ENCODE results near the gene STRA8. TPM values are rescaled to one million over a fixed set of nuclear protein-coding genes. Genes with fewer than 3 reads are reported as not detected.

Gene STRA8, protein sequence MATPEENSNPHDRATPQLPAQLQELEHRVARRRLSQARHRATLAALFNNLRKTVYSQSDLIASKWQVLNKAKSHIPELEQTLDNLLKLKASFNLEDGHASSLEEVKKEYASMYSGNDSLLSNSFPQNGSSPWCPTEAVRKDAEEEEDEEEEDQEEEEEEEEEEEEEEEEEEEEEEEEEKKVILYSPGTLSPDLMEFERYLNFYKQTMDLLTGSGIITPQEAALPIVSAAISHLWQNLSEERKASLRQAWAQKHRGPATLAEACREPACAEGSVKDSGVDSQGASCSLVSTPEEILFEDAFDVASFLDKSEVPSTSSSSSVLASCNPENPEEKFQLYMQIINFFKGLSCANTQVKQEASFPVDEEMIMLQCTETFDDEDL
- total RNA-seq (not detected), polyA plus RNA-seq (not detected), total RNA-seq (not detected)

DNA sequence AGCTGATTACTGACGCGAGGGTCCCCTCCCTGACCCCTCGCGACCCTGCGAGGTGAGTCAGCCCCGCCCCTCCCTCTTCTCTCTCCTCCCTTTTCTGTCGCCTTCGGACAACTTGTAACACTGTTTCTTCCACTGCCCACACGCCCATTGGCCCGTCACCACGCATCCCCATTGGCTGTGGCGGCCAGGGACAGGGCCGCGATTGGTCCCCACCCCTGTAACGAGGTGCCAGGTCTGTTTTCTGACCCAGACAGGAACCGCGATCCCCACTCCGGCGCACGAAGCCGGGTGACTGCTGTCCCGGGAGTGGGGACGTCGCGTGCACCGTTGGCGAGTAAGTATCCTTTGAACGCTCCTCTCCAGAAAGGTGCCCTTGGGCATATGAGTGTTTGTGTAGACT is at the start of gene STRA8:
TSS of gene STRA8 (plus strand) at position 269 of the 400 bp plus-strand sequence. CDS start 6,687 bp downstream, outside the sequence.
- intact Hi-C loops (cut with micrococcal nuclease): no loop called here
- no peak for ATAC-seq
- H3K9me3 Mint-ChIP-seq: peaks cover 0 to 7% (median 0%) of the 10 kb centered on the region in 11 donors
- Histone ChIP-seq H3K4me1 (ENCODE audit: control insufficient read depth in 2 of 2, insufficient read depth in 2 of 2, low read length in 2 of 2) (no peaks in the 10 kb centered on the region), H3K9me3 (ENCODE audit: control insufficient read depth in 2 of 3, low read length in 3 of 3) (no peaks in the 10 kb centered on the region), H3K4me3 (ENCODE audit: low read length) (no peak within 1 kb of the TSS), H3K27me3 (ENCODE audit: control insufficient read depth in 2 of 2, insufficient read depth in 2 of 2, low read length in 2 of 2) (no peaks in the 10 kb centered on the region), H3K36me3 (ENCODE audit: control insufficient read depth in 2 of 3, insufficient read depth in 3 of 3, low read length in 3 of 3) (no peaks in the 10 kb centered on the region), H3K27ac (ENCODE audit: low read depth, low read length) (no peak within 1 kb of the TSS)
- no peak for DNase-seq
- H3K27ac Mint-ChIP-seq: no peak within 1 kb of the TSS
- H3K4me1 Mint-ChIP-seq: peaks cover 0 to 9% (median 2%) of the 10 kb centered on the region in 7 donors
- H3K36me3 Mint-ChIP-seq: peaks cover 0 to 3% (median 0%) of the 10 kb centered on the region in 5 donors
- peaks cover 0 to 4% (median 0%) of the 10 kb centered on the region in 5 donors for H3K27me3 Mint-ChIP-seq
- ChIA-PET POLR2A (no interaction called here), CTCF (interaction anchor here (0.6 kb wide), 1 partner anchor 382 kb away, joined by 4 read pairs; no protein-coding TSS in a partner anchor)
- no peak within 1 kb of the TSS for H3K4me3 Mint-ChIP-seq

DNA sequence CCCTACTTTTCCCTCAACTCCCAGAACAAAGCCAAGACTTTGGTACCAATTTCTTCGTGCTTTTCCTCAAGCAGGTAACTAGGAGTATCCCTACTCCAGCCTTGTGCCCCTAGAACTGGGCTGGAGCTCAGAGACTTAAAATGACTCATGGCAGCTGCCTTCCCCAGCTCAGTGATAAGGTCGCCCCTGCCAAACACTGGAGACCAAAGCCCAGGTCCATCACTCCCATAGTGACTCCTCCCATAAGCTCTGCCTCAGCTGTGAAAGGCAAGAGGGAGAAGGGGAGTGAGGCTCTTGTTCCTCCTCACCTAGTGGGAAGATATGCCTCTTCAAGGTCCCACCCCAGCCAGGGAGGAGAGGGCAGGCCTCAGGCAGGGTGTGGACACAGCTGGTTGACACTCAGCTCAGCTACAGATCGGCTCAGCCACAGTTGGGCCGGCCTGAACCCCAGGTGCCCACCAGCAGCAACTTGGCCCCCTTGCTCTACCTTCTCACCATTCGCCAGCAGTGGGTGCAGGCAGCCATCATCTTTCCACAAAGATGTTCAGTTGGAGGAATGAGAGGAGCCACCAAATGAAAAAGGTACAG is 49.3 kb upstream of the STRA8 start:
- Mint-ChIP-seq H3K9me3 (peaks cover 11 to 51% (median 24%) of the 10 kb centered on the region in 11 donors), H3K27me3 (no peaks in the 10 kb centered on the region), H3K4me1 (no peaks in the 10 kb centered on the region), H3K36me3 (peaks cover 25 to 81% (median 68%) of the 10 kb centered on the region in 5 donors), H3K27ac (no peak overlapping the region), H3K4me3 (no peak overlapping the region)
- POLR2A ChIA-PET: no interaction called here
- DNase-seq (peak in 1 of 9 donors; percentile 14), ATAC-seq (no peak)
- peaks cover 0 to 66% (median 12%) of the 10 kb centered on the region in 3 experiments for H3K36me3 ChIP-seq (ENCODE audit: control insufficient read depth in 2 of 3, insufficient read depth in 3 of 3, low read length in 3 of 3)
- no peak overlapping the region for H3K27ac ChIP-seq (ENCODE audit: low read depth, low read length)
- no peak overlapping the region for H3K4me3 ChIP-seq (ENCODE audit: low read length)
- no peaks in the 10 kb centered on the region for H3K4me1 ChIP-seq (ENCODE audit: control insufficient read depth in 2 of 2, insufficient read depth in 2 of 2, low read length in 2 of 2)
- no peaks in the 10 kb centered on the region for H3K27me3 ChIP-seq (ENCODE audit: control insufficient read depth in 2 of 2, insufficient read depth in 2 of 2, low read length in 2 of 2)
- intact Hi-C loops (cut with micrococcal nuclease): no loop called here
- CTCF ChIA-PET: interaction anchor here (0.6 kb wide), 1 partner anchor 468 kb away, joined by 3 read pairs; no protein-coding TSS in a partner anchor
- peaks cover 0 to 30% (median 4%) of the 10 kb centered on the region in 3 experiments for H3K9me3 ChIP-seq (ENCODE audit: control insufficient read depth in 2 of 3, low read length in 3 of 3)

DNA sequence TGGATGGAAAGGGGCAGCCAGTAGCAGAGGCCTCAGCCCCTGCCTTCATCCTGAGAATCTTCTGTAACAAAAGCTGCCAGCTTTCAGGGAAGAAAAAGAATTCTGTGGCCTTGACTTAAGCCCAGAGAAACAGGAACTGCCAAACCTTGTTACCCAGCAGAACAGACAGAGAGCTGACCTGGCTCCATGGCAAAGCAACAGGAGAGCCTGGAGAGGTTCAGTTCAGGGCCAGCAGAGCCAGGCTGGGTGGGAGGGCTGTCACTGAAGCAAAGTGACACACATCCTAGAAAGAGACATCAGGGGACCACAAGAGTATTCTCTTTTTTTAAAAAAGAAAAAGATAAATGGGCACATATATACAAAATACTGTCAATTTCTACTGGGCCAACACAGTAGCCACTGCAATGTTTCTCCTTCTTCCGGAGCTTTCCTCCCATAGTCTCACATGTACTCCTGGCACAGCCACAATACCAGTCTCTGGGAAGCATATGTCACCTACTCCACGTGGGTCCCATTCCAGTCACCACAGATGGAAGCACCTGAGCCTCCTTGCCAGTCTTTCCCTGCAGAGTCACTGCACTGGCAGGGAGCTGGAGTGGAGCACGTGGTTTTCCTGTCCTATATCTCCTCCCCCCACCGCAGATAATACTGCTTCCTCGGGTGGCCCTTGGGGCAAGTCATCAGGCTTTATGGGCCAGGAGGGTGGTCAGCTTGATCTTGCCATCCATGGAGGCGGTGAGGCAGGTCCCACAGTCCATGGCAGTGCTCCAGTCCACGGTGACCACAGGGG is 48.0 kb upstream of the STRA8 start:
- DNase-seq: peak in 1 of 9 donors; percentile 18
- ATAC-seq: no peak
- CTCF ChIA-PET: no interaction called here
- Histone ChIP-seq H3K9me3 (ENCODE audit: control insufficient read depth in 2 of 3, low read length in 3 of 3) (peaks cover 0 to 18% (median 4%) of the 10 kb centered on the region in 3 experiments), H3K36me3 (ENCODE audit: control insufficient read depth in 2 of 3, insufficient read depth in 3 of 3, low read length in 3 of 3) (peaks cover 0 to 77% (median 12%) of the 10 kb centered on the region in 3 experiments), H3K4me3 (ENCODE audit: low read length) (no peak overlapping the region), H3K27me3 (ENCODE audit: control insufficient read depth in 2 of 2, insufficient read depth in 2 of 2, low read length in 2 of 2) (no peaks in the 10 kb centered on the region), H3K27ac (ENCODE audit: low read depth, low read length) (no peak overlapping the region), H3K4me1 (ENCODE audit: control insufficient read depth in 2 of 2, insufficient read depth in 2 of 2, low read length in 2 of 2) (no peaks in the 10 kb centered on the region)
- Mint-ChIP-seq H3K36me3 (peaks cover 25 to 89% (median 72%) of the 10 kb centered on the region in 5 donors), H3K4me3 (no peak overlapping the region), H3K9me3 (peaks cover 5 to 38% (median 20%) of the 10 kb centered on the region in 11 donors), H3K27me3 (no peaks in the 10 kb centered on the region), H3K4me1 (no peaks in the 10 kb centered on the region), H3K27ac (no peak overlapping the region)
- POLR2A ChIA-PET: no interaction called here
- intact Hi-C loops (cut with micrococcal nuclease): no loop called here

DNA sequence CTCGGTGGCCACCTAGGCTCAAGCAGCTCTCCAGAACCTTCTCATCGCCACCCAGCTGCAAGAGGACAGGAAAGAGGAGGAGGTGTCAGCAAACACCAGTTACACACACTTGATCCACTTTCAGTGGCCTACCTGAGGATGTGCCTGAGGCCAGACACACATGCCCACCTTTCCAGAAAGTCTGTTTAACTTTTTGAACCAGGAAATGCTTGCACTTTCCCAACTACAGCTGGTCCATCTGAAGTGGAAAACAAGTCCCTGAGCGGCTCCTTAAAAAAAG is 47.4 kb upstream of the STRA8 start:
- ChIA-PET CTCF (no interaction called here), POLR2A (no interaction called here)
- intact Hi-C loops (cut with micrococcal nuclease): no loop called here
- Histone ChIP-seq H3K27me3 (ENCODE audit: control insufficient read depth in 2 of 2, insufficient read depth in 2 of 2, low read length in 2 of 2) (no peaks in the 10 kb centered on the region), H3K4me1 (ENCODE audit: control insufficient read depth in 2 of 2, insufficient read depth in 2 of 2, low read length in 2 of 2) (no peaks in the 10 kb centered on the region), H3K27ac (ENCODE audit: low read depth, low read length) (no peak overlapping the region), H3K9me3 (ENCODE audit: control insufficient read depth in 2 of 3, low read length in 3 of 3) (peaks cover 0 to 13% (median 0%) of the 10 kb centered on the region in 3 experiments), H3K36me3 (ENCODE audit: control insufficient read depth in 2 of 3, insufficient read depth in 3 of 3, low read length in 3 of 3) (peaks cover 0 to 82% (median 12%) of the 10 kb centered on the region in 3 experiments), H3K4me3 (ENCODE audit: low read length) (no peak overlapping the region)
- Mint-ChIP-seq H3K9me3 (peaks cover 5 to 32% (median 17%) of the 10 kb centered on the region in 11 donors), H3K4me1 (no peaks in the 10 kb centered on the region), H3K4me3 (no peak overlapping the region), H3K27me3 (no peaks in the 10 kb centered on the region), H3K36me3 (peaks cover 25 to 93% (median 72%) of the 10 kb centered on the region in 5 donors), H3K27ac (peak overlapping the region in 1 of 9 donors; percentile 18)
- ATAC-seq (no peak), DNase-seq (no peak)

DNA sequence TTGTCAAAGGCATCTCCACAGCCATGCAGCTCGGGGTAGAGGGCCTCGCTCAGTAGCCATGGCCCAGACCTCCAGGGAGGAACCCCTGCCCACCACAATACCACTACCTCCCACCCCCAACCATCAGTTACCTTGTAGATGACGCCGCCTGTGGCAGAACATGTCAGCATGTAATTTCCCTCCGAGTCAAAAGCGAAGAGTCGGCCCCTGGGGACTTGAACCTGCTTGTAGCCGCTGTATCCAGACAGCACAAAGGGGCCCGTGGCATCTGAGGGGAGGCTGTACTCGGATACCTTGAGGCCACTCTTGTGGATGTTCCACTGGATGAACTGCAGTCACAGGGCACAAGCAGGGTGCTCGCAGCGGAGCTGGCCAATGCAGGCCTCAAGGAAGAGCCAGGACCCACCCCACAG is 46.8 kb upstream of the STRA8 start:
- no peak overlapping the region for H3K4me3 Mint-ChIP-seq

DNA sequence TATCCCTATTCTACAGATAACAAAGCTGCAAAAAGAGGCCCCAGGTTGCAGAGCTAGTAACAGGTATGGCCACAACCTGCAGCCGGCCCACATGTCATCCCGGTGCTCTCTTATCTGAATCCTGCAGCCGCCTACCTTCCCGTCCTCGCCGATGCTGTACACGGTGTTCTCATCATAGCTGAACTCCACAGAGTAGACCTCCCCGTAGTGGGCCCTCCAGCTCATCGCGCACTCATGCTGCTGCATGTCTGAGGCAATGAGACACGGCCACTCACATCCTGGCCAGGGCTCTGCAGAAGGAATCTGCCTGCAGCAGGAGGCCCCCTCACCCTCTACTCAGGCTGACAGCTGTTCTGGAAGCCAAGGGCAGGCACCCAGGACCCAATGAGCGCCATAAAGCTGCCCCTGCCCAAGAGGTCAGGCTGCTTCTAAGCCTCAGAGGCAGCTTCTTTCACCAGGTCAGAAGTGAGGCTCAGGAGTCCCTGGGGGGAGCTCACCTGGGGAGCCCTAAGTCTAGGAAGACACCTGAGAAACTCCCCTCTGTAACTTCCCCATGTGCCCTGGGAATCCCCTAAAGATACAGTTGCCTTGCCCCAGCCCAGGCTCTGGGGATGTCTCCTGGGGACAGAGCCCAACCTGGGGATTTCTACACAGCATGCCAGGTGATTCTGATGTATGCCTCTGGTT is 45.2 kb upstream of the STRA8 start:
- Histone ChIP-seq H3K9me3 (ENCODE audit: control insufficient read depth in 2 of 3, low read length in 3 of 3) (no peaks in the 10 kb centered on the region), H3K27me3 (ENCODE audit: control insufficient read depth in 2 of 2, insufficient read depth in 2 of 2, low read length in 2 of 2) (no peaks in the 10 kb centered on the region), H3K36me3 (ENCODE audit: control insufficient read depth in 2 of 3, insufficient read depth in 3 of 3, low read length in 3 of 3) (peaks cover 0 to 96% (median 14%) of the 10 kb centered on the region in 3 experiments), H3K4me1 (ENCODE audit: control insufficient read depth in 2 of 2, insufficient read depth in 2 of 2, low read length in 2 of 2) (no peaks in the 10 kb centered on the region), H3K27ac (ENCODE audit: low read depth, low read length) (no peak overlapping the region), H3K4me3 (ENCODE audit: low read length) (no peak overlapping the region)
- CTCF ChIA-PET: interaction anchor here (0.6 kb wide), 2 partner anchors 98 to 1610 kb away, joined by 3 read pairs; no protein-coding TSS in a partner anchor
- peak; percentile 37 for ATAC-seq
- H3K36me3 Mint-ChIP-seq: peaks cover 20 to 93% (median 63%) of the 10 kb centered on the region in 5 donors
- H3K9me3 Mint-ChIP-seq: peaks cover 0 to 10% (median 3%) of the 10 kb centered on the region in 11 donors
- H3K27me3 Mint-ChIP-seq: no peaks in the 10 kb centered on the region
- intact Hi-C loops (cut with micrococcal nuclease): no loop called here
- no peaks in the 10 kb centered on the region for H3K4me1 Mint-ChIP-seq
- H3K27ac Mint-ChIP-seq: no peak overlapping the region
- DNase-seq: peak in 1 of 9 donors; percentile 16
- POLR2A ChIA-PET: interaction anchor here (0.8 kb wide), 1 partner anchor 18 kb away, joined by 3 read pairs; the partner anchor contains the start of gene CYREN
- no peak overlapping the region for H3K4me3 Mint-ChIP-seq

More for the DNA sequence above, 46.8 kb upstream of the STRA8 start:
- Mint-ChIP-seq H3K27me3 (no peaks in the 10 kb centered on the region), H3K9me3 (peaks cover 5 to 26% (median 12%) of the 10 kb centered on the region in 11 donors), H3K27ac (peak overlapping the region in 1 of 9 donors; percentile 18), H3K36me3 (peaks cover 25 to 92% (median 71%) of the 10 kb centered on the region in 5 donors), H3K4me1 (no peaks in the 10 kb centered on the region)
- CTCF ChIA-PET: interaction anchor here (0.6 kb wide), 1 partner anchor 88 kb away, joined by 3 read pairs; no protein-coding TSS in a partner anchor
- DNase-seq: peak in 1 of 9 donors; percentile 19
- Histone ChIP-seq H3K4me3 (ENCODE audit: low read length) (no peak overlapping the region), H3K36me3 (ENCODE audit: control insufficient read depth in 2 of 3, insufficient read depth in 3 of 3, low read length in 3 of 3) (peaks cover 0 to 88% (median 12%) of the 10 kb centered on the region in 3 experiments), H3K4me1 (ENCODE audit: control insufficient read depth in 2 of 2, insufficient read depth in 2 of 2, low read length in 2 of 2) (no peaks in the 10 kb centered on the region), H3K27ac (ENCODE audit: low read depth, low read length) (no peak overlapping the region), H3K9me3 (ENCODE audit: control insufficient read depth in 2 of 3, low read length in 3 of 3) (peaks cover 0 to 7% (median 0%) of the 10 kb centered on the region in 3 experiments), H3K27me3 (ENCODE audit: control insufficient read depth in 2 of 2, insufficient read depth in 2 of 2, low read length in 2 of 2) (no peaks in the 10 kb centered on the region)
- no peak for ATAC-seq
- POLR2A ChIA-PET: no interaction called here
- intact Hi-C loops (cut with micrococcal nuclease): no loop called here

Data from naive thymus-derived CD4-positive, alpha-beta T cell (primary cell).